Measurements from ENCODE around the gene DYNC2H1.
"Not testable (repeated sequence)": the region's sequence is repeated elsewhere in the genome, so short reads cannot be mapped to it uniquely, and the experiment has no call there.

DYNC2H1 gene

GRCh38 chr11:103374227-103374626 lies 265.0 kb downstream of the DYNC2H1 start:
- not testable (repeated sequence) for DNase-seq (ENCODE audit: low read depth)

- peak; percentile 11 for DNase-seq (ENCODE audit: low read depth)
These were observed 269.7 kb downstream of the DYNC2H1 start for GRCh38 chr11:103378931-103379330.

- no peak for DNase-seq (ENCODE audit: low read depth)
These were observed 270.8 kb downstream of the DYNC2H1 start for GRCh38 chr11:103380031-103380430.

GRCh38 chr11:103384652-103385051 lies 275.4 kb downstream of the DYNC2H1 start:
- DNase-seq (ENCODE audit: low read depth): no peak

- DNase-seq (ENCODE audit: low read depth): no peak
These were observed 286.4 kb downstream of the DYNC2H1 start for GRCh38 chr11:103395612-103396011.

GRCh38 chr11:103396237-103396636 lies 287.0 kb downstream of the DYNC2H1 start:
- DNase-seq (ENCODE audit: low read depth): no peak

- DNase-seq (ENCODE audit: low read depth): peak; percentile 7
These were observed 288.1 kb downstream of the DYNC2H1 start for GRCh38 chr11:103397369-103397768.

GRCh38 chr11:103398829-103399228 lies 289.6 kb downstream of the DYNC2H1 start:
- DNase-seq (ENCODE audit: low read depth): no peak

- DNase-seq (ENCODE audit: low read depth): no peak
These were observed 297.1 kb downstream of the DYNC2H1 start for GRCh38 chr11:103406357-103406756.

- no peak for DNase-seq (ENCODE audit: low read depth)
These were observed 298.4 kb downstream of the DYNC2H1 start for GRCh38 chr11:103407641-103408040.

GRCh38 chr11:103413266-103413888 lies 304.2 kb downstream of the DYNC2H1 start:
- DNase-seq (ENCODE audit: low read depth): peak; percentile 19

GRCh38 chr11:103418014-103418413 lies 308.8 kb downstream of the DYNC2H1 start:
- DNase-seq (ENCODE audit: low read depth): no peak

- peak; percentile 32 for DNase-seq (ENCODE audit: low read depth)
These were observed 311.4 kb downstream of the DYNC2H1 start for GRCh38 chr11:103420593-103420992.

- peak; percentile 68 for DNase-seq (ENCODE audit: low read depth)
These were observed 324.3 kb downstream of the DYNC2H1 start for GRCh38 chr11:103433386-103434072.

- DNase-seq (ENCODE audit: low read depth): no peak
These were observed 324.8 kb downstream of the DYNC2H1 start for GRCh38 chr11:103434073-103434411.

GRCh38 chr11:103436131-103436770 lies 327.0 kb downstream of the DYNC2H1 start:
- DNase-seq (ENCODE audit: low read depth): no peak

- no peak for DNase-seq (ENCODE audit: low read depth)
These were observed 331.8 kb downstream of the DYNC2H1 start for GRCh38 chr11:103441021-103441420.

GRCh38 chr11:103448966-103449365 lies 339.7 kb downstream of the DYNC2H1 start:
- no peak for DNase-seq (ENCODE audit: low read depth)

- peak; percentile 27 for DNase-seq (ENCODE audit: low read depth)
These were observed 341.0 kb downstream of the DYNC2H1 start for GRCh38 chr11:103450241-103450640.

- DNase-seq (ENCODE audit: low read depth): no peak
These were observed 343.9 kb downstream of the DYNC2H1 start for GRCh38 chr11:103453126-103453525.

GRCh38 chr11:103453915-103454709 lies 344.9 kb downstream of the DYNC2H1 start:
- no peak for DNase-seq (ENCODE audit: low read depth)

GRCh38 chr11:103464420-103464819 lies 355.2 kb downstream of the DYNC2H1 start:
- DNase-seq (ENCODE audit: low read depth): no peak

All from fibroblast of gingiva (primary cell).